Measurements from ENCODE around the gene SMARCAD1.

SMARCAD1 gene

DNA sequence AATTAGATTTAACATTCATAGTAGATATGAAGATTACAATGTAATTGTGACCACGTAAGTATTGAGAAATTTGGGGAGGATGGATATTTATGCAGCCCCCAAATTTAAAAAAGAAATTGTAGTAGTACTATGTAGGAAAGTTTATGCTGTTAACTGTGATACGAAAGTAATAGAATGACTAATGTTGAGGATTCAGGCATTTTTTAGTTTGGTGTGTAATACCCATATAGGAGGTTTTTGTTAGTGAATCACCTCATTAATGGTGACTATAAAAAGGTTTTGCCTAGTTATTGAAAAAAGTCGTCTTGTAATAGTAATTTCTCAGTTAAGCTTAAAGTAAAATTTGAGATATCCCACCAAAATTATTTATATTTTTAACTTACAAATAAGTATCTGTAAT, 67.2 kb downstream of the SMARCAD1 start:
- Histone ChIP-seq H4K8ac (ENCODE audit: low read depth, low read length) (no peak overlapping the region), H4K91ac (ENCODE audit: low read depth, low read length) (no peak overlapping the region), H2BK12ac (ENCODE audit: low read length) (no peak overlapping the region), H2AFZ (ENCODE audit: insufficient read depth, low read length, poor library complexity) (no peak overlapping the region), H3K4me3 (ENCODE audit: low read depth, low read length) (no peak overlapping the region), H2BK120ac (ENCODE audit: insufficient read depth, low read length, poor library complexity) (no peak overlapping the region), H3K27ac (ENCODE audit: low read depth, low read length) (no peak overlapping the region), H3K36me3 (ENCODE audit: control insufficient read depth in 1 of 2, insufficient read depth in 2 of 2, low read length in 2 of 2) (peaks cover 10 to 11% of the 10 kb centered on the region in 2 experiments), H3K9ac (ENCODE audit: low read length) (no peak overlapping the region), H3K4me2 (ENCODE audit: low read length) (no peak overlapping the region), H3K14ac (ENCODE audit: low read length) (no peak overlapping the region), H3K23ac (ENCODE audit: low read length) (no peak overlapping the region), H3K4me1 (ENCODE audit: control insufficient read depth in 1 of 2, insufficient read depth in 2 of 2, low read length in 2 of 2) (no peaks in the 10 kb centered on the region), H2AK5ac (ENCODE audit: low read length) (no peak overlapping the region), H2BK5ac (ENCODE audit: low read depth, low read length, poor library complexity) (no peak overlapping the region), H4K12ac (ENCODE audit: low read depth, low read length) (no peak overlapping the region), H3K18ac (ENCODE audit: low read length) (no peak overlapping the region), H3K4ac (ENCODE audit: low read depth, low read length) (no peak overlapping the region), H3K9me3 (ENCODE audit: insufficient read depth, low read depth, low read length) (no peaks in the 10 kb centered on the region), H3K79me1 (ENCODE audit: low read length) (no peaks in the 10 kb centered on the region), H3K79me2 (ENCODE audit: control insufficient read depth, insufficient read depth, low read length, poor library complexity) (no peaks in the 10 kb centered on the region), H3K27me3 (ENCODE audit: insufficient read depth, low read length) (no peaks in the 10 kb centered on the region)
- no CpG with 5 or more reads among the region's 3 CpGs for WGBS (ENCODE audit: extremely low coverage, insufficient coverage, insufficient read length)
- DNase-seq = no peak

DNA sequence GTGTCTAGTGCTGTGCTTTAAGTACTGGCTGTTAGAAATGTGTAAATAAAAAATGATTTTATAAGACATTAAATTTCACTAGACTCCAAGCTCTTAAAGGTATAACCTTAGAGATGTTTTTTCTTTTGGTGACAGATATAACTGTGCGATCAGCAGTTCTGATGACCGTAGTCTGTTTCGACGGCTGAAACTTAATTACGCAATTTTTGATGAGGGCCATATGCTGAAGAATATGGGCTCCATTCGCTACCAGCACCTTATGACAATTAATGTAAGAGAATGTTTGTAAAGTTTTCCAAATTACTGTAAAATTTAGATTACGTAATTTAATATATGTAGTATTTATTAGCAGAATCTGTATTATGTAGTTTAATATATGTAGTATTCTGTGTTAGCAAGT, 68.5 kb downstream of the SMARCAD1 start:
- no peak for DNase-seq
- Histone ChIP-seq H3K79me1 (ENCODE audit: low read length) (no peaks in the 10 kb centered on the region), H3K4ac (ENCODE audit: low read depth, low read length) (no peak overlapping the region), H3K79me2 (ENCODE audit: control insufficient read depth, insufficient read depth, low read length, poor library complexity) (no peaks in the 10 kb centered on the region), H4K12ac (ENCODE audit: low read depth, low read length) (no peak overlapping the region), H2BK12ac (ENCODE audit: low read length) (no peak overlapping the region), H2BK120ac (ENCODE audit: insufficient read depth, low read length, poor library complexity) (no peak overlapping the region), H3K27ac (ENCODE audit: low read depth, low read length) (no peak overlapping the region), H3K14ac (ENCODE audit: low read length) (no peak overlapping the region), H2AK5ac (ENCODE audit: low read length) (no peak overlapping the region), H3K9ac (ENCODE audit: low read length) (no peak overlapping the region), H2BK5ac (ENCODE audit: low read depth, low read length, poor library complexity) (no peak overlapping the region), H3K23ac (ENCODE audit: low read length) (no peak overlapping the region), H3K4me2 (ENCODE audit: low read length) (no peak overlapping the region), H3K4me1 (ENCODE audit: control insufficient read depth in 1 of 2, insufficient read depth in 2 of 2, low read length in 2 of 2) (no peaks in the 10 kb centered on the region), H4K91ac (ENCODE audit: low read depth, low read length) (no peak overlapping the region), H3K4me3 (ENCODE audit: low read depth, low read length) (no peak overlapping the region), H4K8ac (ENCODE audit: low read depth, low read length) (no peak overlapping the region), H3K9me3 (ENCODE audit: insufficient read depth, low read depth, low read length) (no peaks in the 10 kb centered on the region), H3K27me3 (ENCODE audit: insufficient read depth, low read length) (no peaks in the 10 kb centered on the region), H2AFZ (ENCODE audit: insufficient read depth, low read length, poor library complexity) (no peak overlapping the region), H3K18ac (ENCODE audit: low read length) (no peak overlapping the region), H3K36me3 (ENCODE audit: control insufficient read depth in 1 of 2, insufficient read depth in 2 of 2, low read length in 2 of 2) (peaks cover 10 to 11% of the 10 kb centered on the region in 2 experiments)
- no CpG with 5 or more reads among the region's 7 CpGs for WGBS (ENCODE audit: extremely low coverage, insufficient coverage, insufficient read length)

DNA sequence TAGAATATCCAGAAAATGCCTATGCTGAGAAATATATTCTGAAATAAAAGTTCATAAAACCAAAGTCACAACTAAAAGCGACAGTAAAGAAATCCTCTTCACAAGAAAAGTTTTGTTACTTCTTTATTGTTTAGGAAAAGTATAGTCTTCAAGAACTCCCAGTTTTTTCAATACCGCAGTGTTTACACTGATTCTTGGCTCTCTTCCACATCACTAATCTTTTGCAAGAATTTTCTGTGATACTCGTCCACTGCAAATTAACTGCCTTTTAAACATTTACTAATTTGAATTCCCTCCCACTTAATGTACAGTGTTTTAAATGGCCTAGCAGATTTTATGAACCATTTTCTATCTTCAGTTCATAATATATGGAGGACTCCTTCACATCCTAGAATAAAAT, 69.9 kb downstream of the SMARCAD1 start:
- peaks cover 10 to 14% of the 10 kb centered on the region in 2 experiments for H3K36me3 ChIP-seq (ENCODE audit: control insufficient read depth in 1 of 2, insufficient read depth in 2 of 2, low read length in 2 of 2)
- no CpG with 5 or more reads among the region's 3 CpGs for whole genome bisulfite sequencing (ENCODE audit: extremely low coverage, insufficient coverage, insufficient read length)
- H4K12ac ChIP-seq (ENCODE audit: low read depth, low read length) = no peak overlapping the region
- no peaks in the 10 kb centered on the region for H3K79me1 ChIP-seq (ENCODE audit: low read length)
- no peak overlapping the region for H3K14ac ChIP-seq (ENCODE audit: low read length)
- H3K9ac ChIP-seq (ENCODE audit: low read length) = no peak overlapping the region
- H2BK120ac ChIP-seq (ENCODE audit: insufficient read depth, low read length, poor library complexity) = no peak overlapping the region
- H2AK5ac ChIP-seq (ENCODE audit: low read length) = no peak overlapping the region
- no peak overlapping the region for H3K23ac ChIP-seq (ENCODE audit: low read length)
- no peak overlapping the region for H3K4me3 ChIP-seq (ENCODE audit: low read depth, low read length)
- H2BK5ac ChIP-seq (ENCODE audit: low read depth, low read length, poor library complexity) = no peak overlapping the region
- H4K8ac ChIP-seq (ENCODE audit: low read depth, low read length) = no peak overlapping the region
- no peaks in the 10 kb centered on the region for H3K27me3 ChIP-seq (ENCODE audit: insufficient read depth, low read length)
- no peak overlapping the region for H3K4me2 ChIP-seq (ENCODE audit: low read length)
- H3K79me2 ChIP-seq (ENCODE audit: control insufficient read depth, insufficient read depth, low read length, poor library complexity) = no peaks in the 10 kb centered on the region
- H3K18ac ChIP-seq (ENCODE audit: low read length) = no peak overlapping the region
- no peak for DNase-seq
- H3K9me3 ChIP-seq (ENCODE audit: insufficient read depth, low read depth, low read length) = no peaks in the 10 kb centered on the region
- H2BK12ac ChIP-seq (ENCODE audit: low read length) = no peak overlapping the region
- no peak overlapping the region for H4K91ac ChIP-seq (ENCODE audit: low read depth, low read length)
- H2AFZ ChIP-seq (ENCODE audit: insufficient read depth, low read length, poor library complexity) = no peak overlapping the region
- H3K27ac ChIP-seq (ENCODE audit: low read depth, low read length) = no peak overlapping the region
- H3K4ac ChIP-seq (ENCODE audit: low read depth, low read length) = no peak overlapping the region
- no peaks in the 10 kb centered on the region for H3K4me1 ChIP-seq (ENCODE audit: control insufficient read depth in 1 of 2, insufficient read depth in 2 of 2, low read length in 2 of 2)

DNA sequence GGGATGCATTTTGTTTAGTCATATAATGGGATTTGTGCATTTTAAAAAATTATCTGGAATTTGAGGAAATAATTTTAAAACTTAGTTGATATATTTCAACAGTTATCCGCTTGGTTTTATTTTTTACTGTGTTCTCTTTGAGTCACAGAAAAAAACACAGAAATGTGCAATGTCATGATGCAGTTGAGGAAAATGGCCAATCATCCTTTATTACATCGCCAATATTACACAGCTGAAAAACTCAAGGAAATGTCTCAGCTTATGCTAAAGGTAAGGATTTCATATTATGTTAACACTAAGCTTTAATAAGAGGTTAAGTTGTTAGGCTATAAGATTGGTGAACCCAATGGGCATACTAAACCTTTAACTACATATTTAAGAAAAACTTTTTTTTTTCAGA, 71.1 kb downstream of the SMARCAD1 start:
- Histone ChIP-seq H3K14ac (ENCODE audit: low read length) (no peak overlapping the region), H2AK5ac (ENCODE audit: low read length) (no peak overlapping the region), H4K91ac (ENCODE audit: low read depth, low read length) (no peak overlapping the region), H3K27me3 (ENCODE audit: insufficient read depth, low read length) (no peaks in the 10 kb centered on the region), H3K79me2 (ENCODE audit: control insufficient read depth, insufficient read depth, low read length, poor library complexity) (no peaks in the 10 kb centered on the region), H2BK5ac (ENCODE audit: low read depth, low read length, poor library complexity) (no peak overlapping the region), H2BK120ac (ENCODE audit: insufficient read depth, low read length, poor library complexity) (no peak overlapping the region), H3K4me2 (ENCODE audit: low read length) (no peak overlapping the region), H4K12ac (ENCODE audit: low read depth, low read length) (no peak overlapping the region), H3K79me1 (ENCODE audit: low read length) (no peaks in the 10 kb centered on the region), H3K4me3 (ENCODE audit: low read depth, low read length) (no peak overlapping the region), H4K8ac (ENCODE audit: low read depth, low read length) (no peak overlapping the region), H3K23ac (ENCODE audit: low read length) (no peak overlapping the region), H3K4me1 (ENCODE audit: control insufficient read depth in 1 of 2, insufficient read depth in 2 of 2, low read length in 2 of 2) (no peaks in the 10 kb centered on the region), H2BK12ac (ENCODE audit: low read length) (no peak overlapping the region), H2AFZ (ENCODE audit: insufficient read depth, low read length, poor library complexity) (no peak overlapping the region), H3K4ac (ENCODE audit: low read depth, low read length) (no peak overlapping the region), H3K9me3 (ENCODE audit: insufficient read depth, low read depth, low read length) (no peaks in the 10 kb centered on the region), H3K27ac (ENCODE audit: low read depth, low read length) (no peak overlapping the region), H3K18ac (ENCODE audit: low read length) (no peak overlapping the region), H3K9ac (ENCODE audit: low read length) (no peak overlapping the region), H3K36me3 (ENCODE audit: control insufficient read depth in 1 of 2, insufficient read depth in 2 of 2, low read length in 2 of 2) (peaks cover 12 to 15% of the 10 kb centered on the region in 2 experiments)
- WGBS (ENCODE audit: extremely low coverage, insufficient coverage, insufficient read length) = no CpG with 5 or more reads among the region's 2 CpGs
- no peak for DNase-seq

All from trophoblast cell (in vitro differentiated cells and primary cell).